Osteocyte (in vitro differentiated cells): ENCODE results near the gene ABCG1. TPM values are rescaled to one million over a fixed set of nuclear protein-coding genes. Genes with fewer than 3 reads are reported as not detected.

Experiments used
- DNase-seq: peaks from one replicate; pipeline ENCODE4 v3.0.0; 2021; ENCODE audit warnings: mixed read lengths; ENCODE audit not compliant: unreplicated experiment; ENCODE audit errors: extremely low spot score
- H3K27ac Mint-ChIP-seq: one replicate; pipeline ENCODE4 v1.8.0; 2021; ENCODE audit warnings: mild to moderate bottlenecking, mixed read lengths; ENCODE audit not compliant: unreplicated experiment
- H3K27me3 Mint-ChIP-seq: one replicate; pipeline ENCODE4 v1.8.0; 2021; ENCODE audit warnings: mixed read lengths; ENCODE audit not compliant: unreplicated experiment
- H3K36me3 Mint-ChIP-seq: one replicate; pipeline ENCODE4 v1.8.0; 2021; ENCODE audit warnings: mixed read lengths; ENCODE audit not compliant: unreplicated experiment
- H3K4me1 Mint-ChIP-seq: one replicate; pipeline ENCODE4 v1.8.0; 2021; ENCODE audit warnings: mixed read lengths; ENCODE audit not compliant: unreplicated experiment
- H3K4me3 Mint-ChIP-seq: one replicate; pipeline ENCODE4 v1.8.0; 2021; ENCODE audit warnings: mild to moderate bottlenecking, moderate library complexity, mixed read lengths; ENCODE audit not compliant: unreplicated experiment
- H3K9me3 Mint-ChIP-seq: one replicate; pipeline ENCODE4 v1.8.0; 2021; ENCODE audit warnings: mixed read lengths; ENCODE audit not compliant: unreplicated experiment
- CTCF ChIP-seq: fragments of 200-600 bp; sonication (generic); IDR thresholded peaks from 2 replicates; pipeline ENCODE4 v1.5.0; 2021; ENCODE audit warnings: antibody characterized with exemption, mild to moderate bottlenecking, moderate library complexity
- total RNA-seq: library from RNA; stranded (reverse); gene quantifications from 2 replicates; pipeline ENCODE4 v1.2.1, GENCODE V29; 2021

Gene ABCG1
- total RNA-seq, 1 donor from 2014 or later = 16.5 TPM

- H3K4me1 Mint-ChIP-seq = peaks cover under 1% of the 10 kb centered on the region
- peaks cover 8% of the 10 kb centered on the region for H3K36me3 Mint-ChIP-seq
- H3K4me3 Mint-ChIP-seq = no peak overlapping the region
- no peak for DNase-seq
- no peak for TF ChIP-seq CTCF
- no peaks in the 10 kb centered on the region for H3K9me3 Mint-ChIP-seq
- H3K27ac Mint-ChIP-seq = no peak overlapping the region
- peaks cover 34% of the 10 kb centered on the region for H3K27me3 Mint-ChIP-seq
Measured at GRCh38 chr21:42293649-42294272, 74.8 kb downstream of the ABCG1 start.

- H3K27ac Mint-ChIP-seq = no peak overlapping the region
- TF ChIP-seq CTCF = no peak
- H3K4me1 Mint-ChIP-seq = no peaks in the 10 kb centered on the region
- no peak for DNase-seq
- no peaks in the 10 kb centered on the region for H3K9me3 Mint-ChIP-seq
- H3K36me3 Mint-ChIP-seq = peaks cover 8% of the 10 kb centered on the region
- peaks cover 35% of the 10 kb centered on the region for H3K27me3 Mint-ChIP-seq
- H3K4me3 Mint-ChIP-seq = no peak overlapping the region
Measured at GRCh38 chr21:42294273-42294880, 75.4 kb downstream of the ABCG1 start.

- H3K27ac Mint-ChIP-seq = no peak overlapping the region
Measured at GRCh38 chr21:42295845-42296244, 76.9 kb downstream of the ABCG1 start.

GRCh38 chr21:42296501-42296900, 77.6 kb downstream of the ABCG1 start:
- Mint-ChIP-seq H3K27ac (no peak overlapping the region), H3K4me1 (no peaks in the 10 kb centered on the region), H3K27me3 (peaks cover 35% of the 10 kb centered on the region), H3K4me3 (no peak overlapping the region), H3K9me3 (no peaks in the 10 kb centered on the region), H3K36me3 (peaks cover 8% of the 10 kb centered on the region)
- no peak for DNase-seq
- no peak for TF ChIP-seq CTCF

More at GRCh38 chr21:42295845-42296244, 76.9 kb downstream of the ABCG1 start:
- no peaks in the 10 kb centered on the region for H3K9me3 Mint-ChIP-seq
- H3K4me1 Mint-ChIP-seq = no peaks in the 10 kb centered on the region
- H3K4me3 Mint-ChIP-seq = no peak overlapping the region
- peaks cover 35% of the 10 kb centered on the region for H3K27me3 Mint-ChIP-seq
- H3K36me3 Mint-ChIP-seq = peaks cover 8% of the 10 kb centered on the region
- TF ChIP-seq CTCF = no peak
- DNase-seq = no peak

GRCh38 chr21:42297377-42297776, 78.4 kb downstream of the ABCG1 start:
- H3K4me1 Mint-ChIP-seq = no peaks in the 10 kb centered on the region
- no peaks in the 10 kb centered on the region for H3K9me3 Mint-ChIP-seq
- H3K4me3 Mint-ChIP-seq = no peak overlapping the region
- peaks cover 8% of the 10 kb centered on the region for H3K36me3 Mint-ChIP-seq
- no peak for DNase-seq
- peaks cover 35% of the 10 kb centered on the region for H3K27me3 Mint-ChIP-seq
- H3K27ac Mint-ChIP-seq = no peak overlapping the region
- TF ChIP-seq CTCF = no peak
